Right ventricle myocardium superior (tissue), 1 donor: ENCODE data around the gene GDPD4. TPM values are rescaled to one million over a fixed set of nuclear protein-coding genes. Genes with fewer than 3 reads are reported as not detected.
"Not testable (repeated sequence)": the region's sequence is repeated elsewhere in the genome, so short reads cannot be mapped to it uniquely, and the experiment has no call there.

Experiments used
- ATAC-seq: fragments of 200-7000 bp; cut with Tn5 transposase; one replicate; pipeline ENCODE4 v1.9.1; 2020; ENCODE audit warnings: mild to moderate bottlenecking; ENCODE audit not compliant: poor library complexity
- DNase-seq: peaks from one replicate; pipeline ENCODE4 v3.0.0-alpha.2; 2020
- intact Hi-C: fragments of 100-400 bp; cut with DNase I; formaldehyde crosslinking; loops from one replicate; pipeline ENCODE4 v1.11.2; 2022
- total RNA-seq: library from RNA; stranded (reverse); fragmentation: NEBNext Ultra II Directional; extraction: Animal tissue kit (Norgen Biotek cat#: 25700); gene quantifications from one replicate; pipeline ENCODE4 v1.2.1, GENCODE V29; 2021
- donor health status: DM: no; HTN: yes; CAD: no; lungs with severe emphysema.

The GDPD4 gene
- total RNA-seq, 1 donor from 2014 or later = not detected

DNA sequence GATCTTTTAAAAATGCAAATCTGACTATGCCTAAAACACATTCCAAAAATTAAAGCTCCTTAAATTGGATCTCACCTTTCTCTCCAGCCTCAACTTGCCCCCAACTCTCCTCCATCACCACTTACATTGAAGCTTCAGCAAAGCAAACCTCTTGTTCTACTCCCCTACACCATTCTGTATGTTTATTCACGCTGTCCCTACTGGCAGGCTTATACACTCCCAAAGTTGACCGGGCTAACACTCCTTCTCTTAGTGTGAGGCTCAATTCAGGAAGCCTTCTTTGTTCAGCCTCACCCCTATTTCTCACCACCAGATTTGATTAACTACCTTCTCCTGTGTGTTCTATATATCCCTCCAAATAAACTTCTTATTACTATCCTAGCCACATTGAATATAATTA lies 1.8 kb upstream of the GDPD4 start:
- no peak for ATAC-seq
- intact Hi-C loops = no loop called here

GRCh38 chr11:77302752-77303151 lies 1.3 kb upstream of the GDPD4 start:
- ATAC-seq = no peak
- intact Hi-C loops = no loop called here
- no peak for DNase-seq

More for the DNA sequence above, 1.8 kb upstream of the GDPD4 start:
- no peak for DNase-seq

DNA sequence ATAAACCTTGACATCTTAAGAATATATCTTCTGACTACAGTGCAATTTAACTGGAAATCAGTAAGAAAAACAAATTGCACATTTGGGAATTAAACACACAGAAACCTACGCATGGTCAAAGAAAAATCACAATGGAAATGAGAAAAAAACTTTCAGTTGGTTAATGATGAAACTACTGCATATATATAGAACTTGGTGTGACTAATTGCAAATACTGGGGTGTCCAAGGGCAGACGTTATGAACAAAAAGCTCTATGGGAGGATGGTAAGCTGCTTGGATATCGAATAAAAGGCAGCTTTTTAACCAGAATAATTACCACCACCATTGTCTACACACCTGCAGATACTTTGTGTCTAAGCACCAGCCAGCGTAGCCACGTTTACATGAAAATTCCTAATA lies 791 bp downstream of the GDPD4 start:
- intact Hi-C loops = no loop called here
- ATAC-seq = no peak

DNA sequence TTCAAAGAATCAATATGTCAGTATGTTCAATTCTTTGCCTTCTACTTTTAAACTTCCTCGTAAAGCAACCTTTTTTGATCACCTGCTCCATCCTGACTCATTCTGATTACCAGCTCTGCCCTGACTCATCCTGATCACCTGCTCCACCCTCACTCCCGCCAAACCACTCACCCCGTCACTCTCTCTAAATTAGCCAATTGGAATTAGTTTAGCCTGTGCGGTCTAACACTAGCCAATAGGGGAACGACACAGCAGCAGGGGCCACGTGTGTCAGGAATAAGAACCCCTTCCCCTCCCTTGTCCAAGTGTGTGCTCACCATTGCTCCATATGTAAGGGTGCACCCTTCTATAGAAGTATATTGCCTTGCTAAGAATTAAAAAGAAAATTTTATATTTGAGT lies 1.5 kb downstream of the GDPD4 start:
- ATAC-seq, intact Hi-C loops, DNase-seq: not testable (repeated sequence)

More for the DNA sequence above, 791 bp downstream of the GDPD4 start:
- no peak for DNase-seq

GRCh38 chr11:77299528-77299993 lies 1.9 kb downstream of the GDPD4 start:
- ATAC-seq (no peak), DNase-seq (no peak)
- intact Hi-C loops = no loop called here

- ATAC-seq (no peak), DNase-seq (no peak)
- intact Hi-C loops = no loop called here
Measured at GRCh38 chr11:77294040-77294439, 7.4 kb downstream of the GDPD4 start.

GRCh38 chr11:77289737-77290136 lies 11.7 kb downstream of the GDPD4 start:
- no peak for DNase-seq
- intact Hi-C loops = no loop called here

GRCh38 chr11:77287615-77288273 lies 13.7 kb downstream of the GDPD4 start:
- ATAC-seq (no peak), DNase-seq (no peak)
- intact Hi-C loops = no loop called here

More at GRCh38 chr11:77289737-77290136, 11.7 kb downstream of the GDPD4 start:
- no peak for ATAC-seq

DNA sequence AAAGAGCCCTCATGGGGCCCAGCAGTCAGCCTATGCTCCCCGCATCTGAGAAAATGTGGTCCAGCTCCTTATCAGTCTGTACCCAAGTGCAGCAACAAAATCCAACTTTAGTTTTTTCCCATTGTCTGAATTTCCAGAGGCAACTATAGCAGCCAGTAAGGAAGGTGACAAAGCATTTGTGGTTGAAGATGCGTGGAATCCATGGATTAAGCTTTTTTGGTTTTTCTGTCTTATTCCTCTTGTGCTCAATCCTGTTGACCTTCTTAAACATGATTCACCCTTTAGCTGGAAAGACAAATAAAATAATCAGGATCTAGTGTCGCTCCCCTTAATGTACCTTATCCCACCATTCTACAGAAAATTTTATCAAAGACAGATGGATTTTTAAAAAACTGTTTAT lies 14.3 kb downstream of the GDPD4 start:
- intact Hi-C loops = no loop called here
- ATAC-seq (no peak), DNase-seq (no peak)

DNA sequence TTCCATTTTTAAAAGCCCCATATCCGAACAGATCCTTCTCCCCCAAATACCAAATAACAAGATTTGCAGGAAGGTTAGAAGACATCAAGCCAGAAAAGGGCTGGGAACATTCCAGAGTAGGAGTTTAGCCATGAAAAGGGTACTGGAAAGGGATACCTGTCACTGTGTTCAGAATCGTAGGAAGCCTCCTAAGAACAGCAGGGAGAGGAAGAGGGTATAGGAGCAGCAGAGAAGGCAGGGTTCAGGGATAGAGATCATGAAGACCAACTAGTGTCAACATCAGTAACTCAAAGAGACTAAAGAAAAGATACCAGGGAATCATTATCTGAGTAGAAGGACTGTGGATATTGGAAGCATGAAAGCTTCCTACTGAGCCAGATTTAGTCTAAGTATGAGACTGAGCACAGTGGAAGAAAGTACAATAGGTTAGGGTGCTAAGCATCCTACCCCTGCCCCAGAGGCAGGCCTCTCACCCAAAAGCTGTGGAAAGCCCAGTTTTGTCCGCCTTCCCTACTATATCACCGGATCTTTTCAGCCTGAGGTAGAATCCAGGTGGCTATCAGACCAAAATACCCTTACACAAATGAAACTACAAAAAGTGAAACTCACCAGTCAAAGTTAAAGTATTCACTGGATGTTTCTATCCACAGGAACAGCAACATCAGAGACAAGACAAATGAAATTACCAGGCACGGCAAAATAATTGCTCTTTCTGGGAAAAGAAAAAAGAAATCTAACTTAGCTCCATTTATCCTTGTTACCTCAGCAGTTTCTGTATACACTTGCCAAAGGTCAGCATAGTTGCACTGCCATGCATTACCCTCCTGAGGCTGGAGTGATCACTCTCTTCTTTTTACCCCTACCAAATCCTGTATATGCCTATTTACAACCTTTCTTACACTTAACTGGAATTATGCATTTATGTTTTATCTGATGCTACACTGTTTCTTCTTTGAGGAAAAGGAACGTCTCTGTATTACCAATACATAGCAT lies 16.7 kb downstream of the GDPD4 start:
- ATAC-seq = no peak
- DNase-seq = no peak
- intact Hi-C loops = no loop called here

GRCh38 chr11:77283101-77283500 lies 18.4 kb downstream of the GDPD4 start:
- ATAC-seq (no peak), DNase-seq (no peak)
- intact Hi-C loops = no loop called here

DNA sequence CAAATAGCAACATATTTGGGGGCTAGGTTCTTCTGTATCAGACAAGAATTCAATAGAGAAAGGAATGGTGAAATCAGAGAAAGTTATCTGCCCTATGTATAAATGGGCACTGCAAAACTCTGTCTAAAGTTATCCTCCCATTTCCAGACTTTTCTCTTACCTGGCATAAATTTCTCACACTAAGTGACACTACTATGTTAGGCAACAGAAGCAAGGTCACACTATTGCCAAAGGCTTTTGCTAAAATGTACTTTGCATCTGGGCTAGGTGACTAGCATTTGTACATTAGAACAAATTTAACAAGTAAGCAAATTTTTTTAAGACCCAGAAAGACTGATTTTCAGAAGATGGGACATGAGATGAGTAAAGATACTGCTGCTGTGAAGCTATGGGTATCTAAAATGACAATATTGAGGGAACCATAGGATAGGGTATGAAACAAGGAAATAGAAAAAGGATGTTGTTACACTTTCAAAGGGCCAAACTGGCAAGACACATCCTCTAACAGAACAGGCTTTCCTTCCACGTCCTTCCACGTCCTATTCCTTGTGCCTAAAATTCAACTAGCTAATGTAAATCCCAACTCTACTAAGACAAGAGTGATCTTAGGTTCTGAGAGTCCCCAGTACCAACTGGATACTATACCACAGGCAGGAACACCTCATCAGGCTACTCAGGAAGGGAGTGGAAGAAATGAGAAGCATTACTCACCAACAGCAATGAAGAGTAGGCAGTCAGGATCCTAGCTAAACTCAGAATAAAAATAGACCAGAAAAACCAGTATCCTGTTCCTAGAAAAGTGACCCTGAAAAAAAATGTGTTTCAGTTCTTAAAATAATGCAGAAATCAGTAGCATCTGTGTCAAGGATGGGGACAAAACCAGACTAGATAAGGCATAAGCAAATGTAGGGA lies 22.6 kb downstream of the GDPD4 start:
- ATAC-seq (no peak), DNase-seq (no peak)
- intact Hi-C loops = no loop called here

DNA sequence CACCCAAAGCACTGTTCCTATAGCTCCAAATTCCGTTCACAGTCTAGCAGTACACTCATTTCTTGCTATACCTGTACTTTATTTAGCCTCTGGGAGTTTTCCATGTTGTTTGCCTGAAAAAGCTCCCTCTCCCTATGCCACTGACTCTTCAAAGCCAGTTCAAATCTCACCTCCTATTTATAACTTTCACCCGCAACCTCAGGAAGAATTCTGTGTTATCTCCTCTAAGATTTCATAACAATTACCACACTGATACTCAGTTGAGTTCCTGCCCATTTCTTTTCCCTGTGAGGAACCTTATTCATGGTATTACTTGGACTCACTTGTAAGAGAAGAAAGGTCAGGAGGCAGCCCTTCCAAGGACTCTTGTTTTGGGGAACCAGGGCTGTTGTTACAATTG lies 25.2 kb downstream of the GDPD4 start:
- ATAC-seq (no peak), DNase-seq (no peak)
- intact Hi-C loops = no loop called here

DNA sequence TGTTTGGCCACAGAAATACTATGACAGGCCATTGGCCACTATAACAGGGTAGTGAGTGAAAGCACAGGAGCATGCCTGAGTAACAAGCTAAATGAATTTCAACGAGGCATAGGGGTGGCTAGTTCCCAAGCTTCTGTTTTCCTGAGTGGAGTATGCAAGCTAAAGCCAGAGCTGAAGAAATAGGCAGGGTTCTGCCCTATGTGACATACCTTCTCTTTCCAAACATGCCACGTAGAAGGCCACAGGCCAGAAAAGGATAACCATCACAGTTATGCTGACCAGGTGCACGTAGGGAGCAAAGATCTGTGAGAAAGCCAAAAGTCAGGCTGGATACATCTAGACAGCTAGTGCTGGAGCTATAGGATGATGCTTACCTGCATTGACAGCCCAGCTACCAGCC lies 30.6 kb downstream of the GDPD4 start:
- intact Hi-C loops = no loop called here
- DNase-seq (no peak), ATAC-seq (no peak)

- no peak for ATAC-seq
- intact Hi-C loops = no loop called here
- DNase-seq = no peak
Measured at GRCh38 chr11:77269484-77270123, 31.9 kb downstream of the GDPD4 start.

GRCh38 chr11:77267962-77268361 lies 33.5 kb downstream of the GDPD4 start:
- no peak for ATAC-seq
- intact Hi-C loops = no loop called here

DNA sequence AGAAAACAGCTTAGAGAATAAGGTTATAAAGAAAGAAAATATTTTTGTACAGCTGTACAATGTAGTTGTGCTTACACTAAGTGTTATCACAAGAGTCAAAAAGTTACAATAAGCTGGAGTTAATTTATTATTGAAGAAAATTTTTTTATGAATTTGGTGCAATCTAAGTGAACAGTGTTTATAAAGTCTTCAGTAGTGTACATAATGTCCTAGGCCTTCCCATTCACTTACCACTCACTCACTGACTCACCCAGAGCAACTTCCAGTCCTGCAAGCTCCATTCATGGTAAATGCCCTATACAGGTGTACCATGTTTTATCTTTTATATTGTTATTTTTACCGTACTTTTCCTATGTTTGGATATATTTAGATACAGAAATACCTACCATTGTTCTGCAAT lies 34.7 kb downstream of the GDPD4 start:
- intact Hi-C loops = no loop called here
- no peak for DNase-seq
- ATAC-seq = no peak

More at GRCh38 chr11:77267962-77268361, 33.5 kb downstream of the GDPD4 start:
- no peak for DNase-seq

DNA sequence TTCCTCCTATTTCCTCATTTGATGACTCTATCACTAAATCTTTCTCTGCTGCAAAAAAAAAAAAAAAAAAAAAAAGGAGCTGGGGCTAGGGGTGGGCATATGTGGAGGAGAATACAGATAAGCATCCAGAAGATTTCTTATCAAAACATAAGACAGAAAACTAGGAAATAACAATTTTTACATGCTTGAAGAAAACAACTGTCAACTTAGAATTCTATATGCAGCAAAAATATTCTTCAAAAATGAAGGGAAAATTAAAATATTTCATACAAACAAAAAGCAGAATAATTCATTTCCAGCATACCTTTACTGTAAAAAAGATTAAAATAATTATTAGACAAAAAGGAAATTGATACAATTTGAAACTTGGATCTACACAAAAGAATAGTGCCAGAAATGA lies 38.7 kb downstream of the GDPD4 start:
- no peak for DNase-seq
- ATAC-seq = no peak
- intact Hi-C loops = no loop called here
